Cardiac fibroblast (primary cell): ENCODE data around the gene SLC5A11.

ENCODE experiments used
- DNase-seq, 2 donors: peaks; one replicate each; pipeline versions ENCODE4 v3.0.0 to v3.0.0-alpha.2; 2010; ENCODE audit warnings: low read depth in 2 of 2
- H3K4me3 ChIP-seq, 2 donors: replicated peaks in 1 of 2; 1 replicate in 1 of 2; 2 replicates in 1 of 2; pipeline ENCODE4 v1.5.1; 2011; ENCODE audit warnings: low read depth in 2 of 2, low read length in 2 of 2, mild to moderate bottlenecking in 2 of 2, moderate library complexity in 1 of 2
- TF ChIP-seq, protein P1 (sequence below): IDR thresholded peaks from one replicate; pipeline ENCODE4 v1.5.1; 2011; ENCODE audit warnings: low read depth, mild to moderate bottlenecking, low read length, inconsistent platforms

The SLC5A11 gene

DNA sequence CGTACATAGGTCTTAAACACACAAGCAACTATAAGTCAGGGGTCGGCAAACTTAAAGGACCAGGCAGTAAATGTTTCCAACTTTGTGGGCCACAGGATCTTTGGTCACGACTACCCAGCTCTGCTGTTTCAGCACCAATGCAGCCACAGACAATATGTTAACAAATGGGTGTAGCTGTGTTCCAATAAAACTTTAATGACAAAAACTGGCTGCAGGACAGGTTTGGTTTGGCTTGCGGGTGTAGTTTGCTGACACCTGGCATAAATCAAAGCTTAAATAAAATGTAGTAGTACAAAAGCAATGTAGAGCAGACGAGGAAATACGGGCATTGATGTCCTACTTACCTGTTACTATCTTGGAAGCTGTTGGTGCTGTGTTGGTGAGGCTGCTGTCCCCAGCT lies 84.7 kb downstream of the SLC5A11 start:
- TF ChIP-seq, protein P1, sequence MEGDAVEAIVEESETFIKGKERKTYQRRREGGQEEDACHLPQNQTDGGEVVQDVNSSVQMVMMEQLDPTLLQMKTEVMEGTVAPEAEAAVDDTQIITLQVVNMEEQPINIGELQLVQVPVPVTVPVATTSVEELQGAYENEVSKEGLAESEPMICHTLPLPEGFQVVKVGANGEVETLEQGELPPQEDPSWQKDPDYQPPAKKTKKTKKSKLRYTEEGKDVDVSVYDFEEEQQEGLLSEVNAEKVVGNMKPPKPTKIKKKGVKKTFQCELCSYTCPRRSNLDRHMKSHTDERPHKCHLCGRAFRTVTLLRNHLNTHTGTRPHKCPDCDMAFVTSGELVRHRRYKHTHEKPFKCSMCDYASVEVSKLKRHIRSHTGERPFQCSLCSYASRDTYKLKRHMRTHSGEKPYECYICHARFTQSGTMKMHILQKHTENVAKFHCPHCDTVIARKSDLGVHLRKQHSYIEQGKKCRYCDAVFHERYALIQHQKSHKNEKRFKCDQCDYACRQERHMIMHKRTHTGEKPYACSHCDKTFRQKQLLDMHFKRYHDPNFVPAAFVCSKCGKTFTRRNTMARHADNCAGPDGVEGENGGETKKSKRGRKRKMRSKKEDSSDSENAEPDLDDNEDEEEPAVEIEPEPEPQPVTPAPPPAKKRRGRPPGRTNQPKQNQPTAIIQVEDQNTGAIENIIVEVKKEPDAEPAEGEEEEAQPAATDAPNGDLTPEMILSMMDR, result no peak
- H3K4me3 ChIP-seq, result no peak overlapping the region
- DNase-seq, result no peak

DNA sequence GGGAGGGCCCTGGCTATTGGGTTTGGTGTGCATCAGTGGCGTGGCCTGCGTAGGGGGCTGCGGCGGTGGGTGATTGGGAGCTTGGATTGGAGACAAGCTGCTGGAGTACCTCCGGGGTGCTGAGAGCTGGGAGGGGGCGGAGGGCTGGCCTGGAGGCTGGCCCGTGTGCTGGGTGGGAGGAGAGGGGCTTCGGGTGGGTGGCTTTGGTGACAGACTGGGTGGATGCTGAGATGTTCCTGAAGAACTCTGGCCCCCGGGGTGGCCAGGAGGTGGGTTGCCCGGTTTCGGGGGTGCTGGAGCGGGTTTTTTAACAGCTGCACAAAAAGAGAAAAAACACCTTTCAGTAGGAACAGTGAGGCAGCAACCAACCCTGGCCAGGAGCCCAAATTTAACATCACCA lies 85.3 kb downstream of the SLC5A11 start:
- no peak overlapping the region for H3K4me3 ChIP-seq
- TF ChIP-seq, protein P1, result no peak
- DNase-seq, result no peak

DNA sequence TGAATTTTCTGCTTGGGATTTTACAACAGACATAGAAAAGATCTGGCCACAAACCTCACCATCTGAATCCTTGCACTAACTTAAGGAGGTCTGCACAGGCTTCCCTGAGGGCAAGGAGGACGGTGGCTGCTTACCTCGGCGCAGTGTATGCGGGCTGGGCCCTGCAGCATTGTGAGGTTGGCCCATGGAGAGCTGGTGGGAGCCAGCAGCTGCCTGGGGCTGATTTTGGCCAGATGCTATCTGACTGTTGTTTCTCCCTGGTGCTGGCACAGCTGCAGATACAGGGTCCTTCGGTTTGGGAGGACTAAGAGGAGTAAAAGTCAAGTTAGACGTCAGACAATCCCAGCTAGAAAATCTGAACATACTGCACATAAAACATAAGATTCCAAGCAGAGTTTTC lies 89.6 kb downstream of the SLC5A11 start:
- TF ChIP-seq, protein P1, result no peak
- DNase-seq, result no peak

DNA sequence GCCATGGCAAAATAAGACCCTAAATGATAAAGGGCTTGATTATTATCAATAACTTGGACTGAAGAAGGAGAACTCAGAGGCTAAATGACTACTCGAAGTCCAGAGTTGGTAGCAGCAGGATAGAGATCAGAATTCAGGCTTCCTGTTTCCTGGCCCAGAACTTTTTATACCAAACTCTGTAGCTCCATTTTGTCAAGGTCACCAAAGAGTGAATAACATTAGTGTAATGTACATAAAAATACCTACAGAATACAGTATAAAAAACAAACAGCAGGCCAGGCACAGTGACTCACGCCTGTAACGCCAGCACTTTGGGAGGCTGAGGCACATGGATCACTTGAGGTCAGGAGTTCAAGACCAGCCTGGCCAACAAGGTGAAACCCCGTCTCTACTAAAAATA lies 90.4 kb downstream of the SLC5A11 start:
- no peak overlapping the region for H3K4me3 ChIP-seq
- peak in 1 of 2 donors; percentile 9 for DNase-seq
- TF ChIP-seq, protein P1, result no peak

More for the DNA sequence above, 89.6 kb downstream of the SLC5A11 start:
- H3K4me3 ChIP-seq, result no peak overlapping the region

DNA sequence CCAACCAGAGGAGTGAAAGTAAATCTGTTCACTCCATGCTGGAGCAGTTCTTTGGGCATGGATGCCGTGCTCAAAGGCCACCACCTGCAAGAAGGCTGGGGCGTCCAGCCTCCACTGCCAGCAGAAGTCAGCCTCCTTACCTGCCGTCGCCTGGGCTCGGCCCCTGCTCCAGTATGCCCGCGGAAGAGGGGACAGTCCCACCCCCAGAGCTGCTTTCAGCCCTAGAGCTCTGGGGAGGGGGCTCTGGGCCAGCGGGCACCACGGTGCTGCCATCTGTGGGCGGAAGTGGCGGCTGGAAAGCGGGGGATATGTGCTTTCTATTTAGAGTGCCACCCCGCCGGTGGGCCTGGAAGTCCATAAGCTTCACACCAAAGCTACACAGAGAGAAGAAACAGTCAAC lies 93.5 kb downstream of the SLC5A11 start:
- TF ChIP-seq, protein P1, result no peak

DNA sequence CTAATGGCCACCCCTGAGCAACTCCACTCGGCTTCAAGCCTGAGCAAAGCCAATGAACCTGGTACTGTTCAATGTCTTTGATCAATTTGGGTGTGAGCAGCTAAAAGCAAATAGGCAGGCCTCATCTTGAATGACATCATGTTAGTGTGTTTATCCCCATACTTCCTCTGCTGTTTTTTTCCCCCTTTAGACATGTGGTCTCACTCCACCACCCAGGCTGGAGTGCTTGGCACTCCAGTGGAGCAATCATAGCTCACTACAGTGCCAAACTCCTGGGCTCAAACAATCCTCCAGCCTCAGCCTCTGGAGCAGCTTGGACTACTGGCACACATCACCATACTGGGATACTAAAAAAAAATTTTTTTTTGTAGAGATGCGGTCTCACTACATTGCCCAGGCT lies 94.0 kb downstream of the SLC5A11 start:
- DNase-seq, result no peak
- no peak overlapping the region for H3K4me3 ChIP-seq
- TF ChIP-seq, protein P1, result no peak

More for the DNA sequence above, 93.5 kb downstream of the SLC5A11 start:
- no peak overlapping the region for H3K4me3 ChIP-seq
- no peak for DNase-seq

DNA sequence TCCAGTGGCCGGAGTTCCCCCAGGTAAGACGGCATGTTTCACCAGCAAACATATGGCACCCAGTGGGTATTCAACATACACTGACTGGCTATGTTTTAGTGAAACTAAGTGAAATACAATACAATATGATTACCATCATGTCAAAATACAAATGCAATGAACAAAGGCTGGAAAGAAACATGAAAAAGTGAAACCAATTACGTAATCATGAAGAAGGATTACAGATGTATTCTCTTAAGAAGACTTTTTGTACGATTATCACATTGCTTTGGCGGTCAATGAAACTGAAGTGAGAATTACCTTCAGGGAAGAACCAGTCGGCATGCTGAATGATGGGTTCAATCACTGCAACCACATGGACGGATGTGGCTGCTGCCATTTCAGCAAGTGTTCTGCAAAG lies 97.7 kb downstream of the SLC5A11 start:
- no peak overlapping the region for H3K4me3 ChIP-seq
- no peak for DNase-seq
- TF ChIP-seq, protein P1, result no peak
